ENCODE results near the gene PRKCH.

- no peak; the same call in 1 of the 2 replicates for TF ChIP-seq POLR2AphosphoS5 (IDR thresholded peaks at IDR 0.05; ENCODE audit: low read depth, low read length)
- TF ChIP-seq POLR2A (IDR thresholded peaks at IDR 0.05; ENCODE audit: low read depth, low read length), result no peak
- TF ChIP-seq TAF1 (IDR thresholded peaks at IDR 0.05; ENCODE audit: low read depth, low read length), result no peak
- TF ChIP-seq PAX5 (IDR thresholded peaks at IDR 0.05; ENCODE audit: insufficient read depth, low read length, severe bottlenecking), result no peak
- TF ChIP-seq SPI1 (IDR thresholded peaks at IDR 0.05; ENCODE audit: low read depth, low read length), result no peak
- no peak for TF ChIP-seq POU2F2 (IDR thresholded peaks at IDR 0.05; ENCODE audit: low read depth, low read length)
Measured at GRCh38 chr14:61478971-61479473, 157.6 kb downstream of the PRKCH start.
